DMS53 treated with DMSO at 0.1 percent for 48 hours (cell line): ENCODE measurements around the gene CDC20B.
"Not testable (repeated sequence)": the region's sequence is repeated elsewhere in the genome, so short reads cannot be mapped to it uniquely, and the experiment has no call there.

Experiments
- DNase-seq: peaks from one replicate; lab custom pipeline; 2025; ENCODE audit not compliant: unreplicated experiment; lab: John Stamatoyannopoulos, UW

Gene CDC20B

GRCh38 chr5:55104946-55105701 is 67.9 kb downstream of the CDC20B start:
- no peak for DNase-seq

DNA sequence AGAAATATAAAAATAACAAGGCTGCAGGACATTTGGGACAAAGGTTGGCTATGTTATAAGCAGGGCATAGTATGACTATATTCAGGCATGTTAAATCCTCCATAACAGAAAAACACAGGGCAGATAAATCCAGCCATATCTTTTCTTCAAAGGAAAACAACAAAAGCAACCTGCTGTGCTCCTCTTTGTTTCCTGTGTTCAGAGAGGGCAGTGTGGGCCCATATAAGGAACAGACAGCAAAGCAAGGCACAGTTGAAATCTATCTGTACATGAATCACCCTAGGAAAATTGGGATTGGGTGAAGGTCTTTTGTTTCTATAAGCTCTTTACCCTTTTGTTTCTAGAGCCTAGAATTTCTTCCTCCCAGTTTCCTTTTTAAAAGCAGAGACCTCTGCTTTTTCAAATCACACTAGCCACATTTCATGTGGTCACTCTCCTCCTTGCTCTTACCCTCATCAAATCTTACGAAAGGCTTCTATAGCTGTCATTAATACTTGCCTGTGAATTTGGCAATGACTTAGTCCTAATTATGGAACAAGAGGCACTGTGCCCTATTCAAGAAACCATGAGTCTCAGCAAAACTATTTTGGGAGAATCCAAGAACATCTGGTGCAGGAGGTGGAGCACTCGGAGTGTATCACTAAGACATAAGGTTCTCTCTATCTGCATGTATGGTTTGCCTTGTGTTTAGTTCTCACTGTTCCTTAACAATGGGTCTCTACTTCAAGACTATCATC is 68.8 kb downstream of the CDC20B start:
- DNase-seq, result no peak

- DNase-seq, result no peak
These were observed 70.6 kb downstream of the CDC20B start, which contains the start of gene GZMA for GRCh38 chr5:55102348-55102747. TSS of gene GZMA (plus strand) at chr5:55102646. CDS start at chr5:55102683, 37 bp downstream.

GRCh38 chr5:55101556-55102276 is 71.3 kb downstream of the CDC20B start:
- DNase-seq, result no peak

GRCh38 chr5:55101148-55101547 is 71.8 kb downstream of the CDC20B start:
- not testable (repeated sequence) for DNase-seq

- DNase-seq, result peak; percentile 2
These were observed 76.1 kb downstream of the CDC20B start for GRCh38 chr5:55096861-55097260.

DNA sequence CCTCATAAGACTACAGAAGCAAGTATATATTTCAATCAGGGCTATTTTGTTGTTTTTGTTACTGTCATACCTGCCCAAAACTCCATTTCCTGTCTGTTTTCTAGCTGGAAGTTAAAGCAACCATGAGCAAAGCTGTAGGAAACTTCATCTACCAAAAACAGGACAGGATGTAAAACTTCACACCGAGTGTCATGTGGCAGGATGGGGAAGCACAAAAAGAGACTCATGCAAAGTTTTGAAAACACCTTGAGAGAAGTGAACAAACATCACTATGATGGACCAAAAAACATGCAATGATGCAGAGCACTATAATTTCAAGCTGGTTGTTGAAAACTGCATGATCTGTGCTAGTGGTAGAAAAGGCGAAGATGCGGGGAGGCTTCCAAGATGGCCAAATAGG is 76.8 kb downstream of the CDC20B start:
- DNase-seq, result no peak

DNA sequence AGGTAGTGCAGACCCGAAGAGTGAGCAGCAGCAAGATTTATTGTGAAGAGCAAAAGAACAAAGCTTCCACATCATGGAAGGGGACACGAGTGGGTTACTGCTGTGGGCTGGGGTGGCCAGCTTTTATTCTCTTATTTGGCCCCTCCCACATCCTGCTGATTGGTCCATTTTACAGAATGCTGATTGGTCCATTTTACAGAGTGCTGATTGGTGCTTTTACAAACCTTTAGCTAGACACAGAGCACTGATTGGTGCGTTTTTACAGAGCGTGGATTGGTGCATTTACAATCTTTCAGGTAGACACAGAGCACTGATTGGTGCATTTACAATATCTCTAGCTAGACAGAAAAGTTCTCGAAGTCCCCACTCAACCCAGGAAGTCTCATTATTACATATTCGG is 82.0 kb downstream of the CDC20B start:
- DNase-seq, result not testable (repeated sequence)

DNA sequence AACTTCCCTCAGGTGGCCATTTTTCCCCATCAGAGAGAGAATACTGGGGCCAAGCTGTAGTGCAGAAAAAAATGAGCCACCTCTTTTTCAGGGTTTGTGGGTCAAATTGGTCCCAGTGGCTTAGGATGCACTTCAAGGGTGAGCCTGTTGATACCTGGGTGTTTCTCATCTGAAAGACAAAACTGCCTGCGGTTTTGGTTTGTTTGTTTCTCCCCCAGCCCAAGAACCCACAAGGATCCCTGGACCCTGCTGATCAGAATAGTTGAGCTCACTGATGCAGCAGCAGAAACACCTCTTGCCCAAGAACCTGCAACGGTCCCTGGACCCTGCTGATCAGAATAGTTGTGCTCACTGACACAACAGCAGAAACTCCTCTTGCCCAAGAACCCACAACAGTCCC is 83.7 kb downstream of the CDC20B start:
- DNase-seq, result not testable (repeated sequence)

GRCh38 chr5:55081541-55081940 is 91.4 kb downstream of the CDC20B start:
- DNase-seq, result no peak

GRCh38 chr5:55073211-55073610 is 99.8 kb downstream of the CDC20B start:
- no peak for DNase-seq

GRCh38 chr5:55072666-55073065 is 100.3 kb downstream of the CDC20B start:
- no peak for DNase-seq

DNA sequence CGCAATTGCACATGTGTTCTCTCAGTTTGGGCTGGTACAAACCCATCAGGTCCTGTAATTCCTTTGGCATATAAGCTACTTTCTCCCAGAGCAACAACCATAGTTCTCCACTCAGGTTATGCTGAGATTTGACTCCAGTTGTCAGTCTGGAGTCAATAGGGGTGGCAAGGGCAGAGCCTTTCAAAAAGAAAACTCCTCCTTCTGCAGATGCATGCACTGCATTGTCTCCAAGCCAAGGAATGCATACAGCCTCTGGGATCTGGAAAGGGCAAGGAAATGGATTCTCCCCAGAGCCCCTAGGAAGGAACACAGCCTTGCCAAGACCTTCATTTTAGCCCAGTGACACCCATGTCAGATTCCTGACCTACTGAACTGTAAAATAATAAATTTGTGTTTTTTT is 101.6 kb downstream of the CDC20B start:
- DNase-seq, result no peak

GRCh38 chr5:55070968-55071367 is 102.0 kb downstream of the CDC20B start:
- no peak for DNase-seq

DNA sequence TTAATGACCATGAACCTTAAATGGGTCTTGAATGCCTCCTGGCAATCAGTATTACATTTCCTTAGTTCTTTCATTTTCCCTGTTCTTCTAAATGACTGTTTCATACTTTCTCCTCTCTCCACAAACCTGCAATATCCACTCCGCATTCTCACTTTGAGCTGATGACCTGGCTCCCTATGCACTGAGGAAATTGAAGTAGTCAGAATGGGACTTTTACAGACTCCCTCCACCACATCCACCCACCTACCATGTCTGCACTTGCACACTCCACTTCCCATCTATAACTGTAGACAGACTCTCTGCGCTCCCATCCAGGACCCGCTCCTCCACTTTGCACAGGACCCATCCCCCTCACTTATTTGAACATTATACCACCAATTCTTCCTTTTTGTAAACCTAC is 106.7 kb downstream of the CDC20B start:
- no peak for DNase-seq

DNA sequence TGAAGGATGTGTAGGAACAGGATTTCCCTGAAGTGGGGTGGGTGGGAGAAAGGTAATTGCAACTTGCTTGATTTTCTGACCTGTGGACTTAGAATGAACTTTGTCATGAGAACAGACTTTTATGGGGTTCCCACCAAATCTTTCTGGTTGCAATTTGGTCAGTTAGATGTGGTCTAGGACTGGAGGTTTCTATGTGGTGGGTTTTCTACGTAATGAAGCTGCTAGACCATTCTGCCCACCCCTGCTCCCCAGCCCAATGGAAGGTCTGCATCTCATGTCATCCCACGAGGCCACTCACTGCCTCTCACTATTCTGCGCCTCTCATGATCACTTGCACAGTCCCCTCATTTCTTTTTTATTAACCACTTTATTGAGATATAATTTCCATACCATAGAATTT is 108.5 kb downstream of the CDC20B start:
- DNase-seq, result no peak

GRCh38 chr5:55063899-55064298 is 109.1 kb downstream of the CDC20B start:
- DNase-seq, result no peak

DNA sequence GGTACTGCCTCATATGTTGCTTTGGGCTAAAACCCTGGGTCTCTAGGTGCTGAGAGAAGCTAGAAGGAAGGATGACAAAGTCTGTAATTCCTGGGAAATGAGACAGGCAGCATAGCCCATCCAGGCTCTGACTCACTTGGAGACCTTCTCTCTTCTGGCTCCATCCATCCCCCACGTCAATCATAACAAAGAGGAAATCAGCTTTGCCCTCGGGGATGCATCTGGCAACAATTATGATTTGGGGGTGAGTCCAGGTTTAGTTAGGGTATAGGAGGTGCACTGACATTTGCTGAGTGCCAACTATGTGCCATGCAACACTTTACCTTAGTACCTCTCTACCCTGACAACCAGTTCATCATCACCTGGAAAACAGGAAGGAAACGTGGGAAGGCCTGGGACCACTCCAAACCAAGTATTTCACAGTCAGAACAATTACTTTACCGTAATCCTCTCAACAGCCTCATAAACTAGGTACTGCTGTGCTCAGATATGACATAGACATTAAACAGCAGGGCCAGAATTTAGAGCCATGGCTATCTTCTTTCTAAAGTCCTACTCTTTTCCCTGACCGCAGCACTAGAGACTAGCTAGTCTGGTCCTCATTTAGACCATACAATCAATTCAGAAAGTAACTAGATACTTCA is 109.6 kb downstream of the CDC20B start:
- DNase-seq, result no peak
